Measurements from ENCODE around the gene C19orf33. TPM values are rescaled to one million over a fixed set of nuclear protein-coding genes. Genes with fewer than 3 reads are reported as not detected.

Gene C19orf33
- polyA plus RNA-seq, 1 donor (not counting 4 experiments of a cell fraction or from before 2014, with no cell fraction given) = 366 TPM

GRCh38 chr19:38267761-38268483 lies 36.1 kb upstream of the C19orf33 start:
- Histone ChIP-seq H3K9me3 (ENCODE audit: control insufficient read depth, low read depth, low read length) (no peaks in the 10 kb centered on the region), H3K79me2 (ENCODE audit: control insufficient read depth, insufficient read depth, low read length) (peaks cover 85% of the 10 kb centered on the region), H3K4me1 (ENCODE audit: control insufficient read depth, extremely low read depth, insufficient read depth, low read length) (peaks cover 43% of the 10 kb centered on the region), H3K9me1 (ENCODE audit: control insufficient read depth, extremely low read depth, insufficient read depth, low read length) (peaks cover 8% of the 10 kb centered on the region), H3K4me3 (ENCODE audit: control insufficient read depth in 2 of 3, extremely low read depth in 1 of 3, insufficient read depth in 2 of 3, low read depth in 1 of 3, low read length in 3 of 3) (peak overlapping the region; percentile 90 to 99 (median 96)), H4K20me1 (ENCODE audit: control insufficient read depth, extremely low read depth, insufficient read depth, low read length) (peaks cover 35% of the 10 kb centered on the region), H3K27ac (ENCODE audit: control insufficient read depth, insufficient read depth, low read length) (peak overlapping the region; percentile 95), H3K4me2 (ENCODE audit: control insufficient read depth, extremely low read depth, insufficient read depth, low read depth, low read length) (peak overlapping the region; percentile 99), H2AFZ (ENCODE audit: control insufficient read depth, low read length) (no peak overlapping the region), H3K27me3 (ENCODE audit: control insufficient read depth, extremely low read depth, insufficient read depth, low read length) (no peaks in the 10 kb centered on the region), H3K9ac (ENCODE audit: control insufficient read depth, extremely low read depth, insufficient read depth, low read length) (peak overlapping the region; percentile 93), H3K36me3 (ENCODE audit: control insufficient read depth in 2 of 2, extremely low read depth in 1 of 2, insufficient read depth in 2 of 2, low read length in 2 of 2) (peaks cover 3 to 15% of the 10 kb centered on the region in 2 experiments)
- DNase-seq (ENCODE audit: low read depth, low spot score) (no peak), FAIRE-seq (peak; percentile 39)
- dilution Hi-C loops (cut with MboI; ENCODE audit: extremely low pct_ligation_motif_present, low sequenced_read_pairs) = no loop called here
- no peak for TF ChIP-seq EZH2 (IDR thresholded peaks at IDR 0.05; ENCODE audit: low read length)
- TF ChIP-seq CTCF (optimal IDR thresholded peaks at IDR 0.05 in 1 of 3, IDR thresholded peaks at IDR 0.05 in 1 of 3, conservative IDR thresholded peaks at IDR 0.05 in 1 of 3; ENCODE audit: extremely low read depth in 1 of 3, insufficient read depth in 2 of 3, low read length in 3 of 3) = no peak

- Histone ChIP-seq H4K20me1 (ENCODE audit: control insufficient read depth, extremely low read depth, insufficient read depth, low read length) (peaks cover 40% of the 10 kb centered on the region), H3K36me3 (ENCODE audit: control insufficient read depth in 2 of 2, extremely low read depth in 1 of 2, insufficient read depth in 2 of 2, low read length in 2 of 2) (peaks cover 7 to 21% of the 10 kb centered on the region in 2 experiments), H3K27me3 (ENCODE audit: control insufficient read depth, extremely low read depth, insufficient read depth, low read length) (no peaks in the 10 kb centered on the region), H3K4me2 (ENCODE audit: control insufficient read depth, extremely low read depth, insufficient read depth, low read depth, low read length) (peak overlapping the region; percentile 99), H3K4me3 (ENCODE audit: control insufficient read depth in 2 of 3, extremely low read depth in 1 of 3, insufficient read depth in 2 of 3, low read depth in 1 of 3, low read length in 3 of 3) (peak overlapping the region; percentile 90 to 99 (median 96)), H3K9me1 (ENCODE audit: control insufficient read depth, extremely low read depth, insufficient read depth, low read length) (peaks cover 8% of the 10 kb centered on the region), H2AFZ (ENCODE audit: control insufficient read depth, low read length) (no peak overlapping the region), H3K4me1 (ENCODE audit: control insufficient read depth, extremely low read depth, insufficient read depth, low read length) (peaks cover 38% of the 10 kb centered on the region), H3K27ac (ENCODE audit: control insufficient read depth, insufficient read depth, low read length) (peak overlapping the region; percentile 95), H3K9me3 (ENCODE audit: control insufficient read depth, low read depth, low read length) (no peaks in the 10 kb centered on the region), H3K79me2 (ENCODE audit: control insufficient read depth, insufficient read depth, low read length) (peaks cover 91% of the 10 kb centered on the region), H3K9ac (ENCODE audit: control insufficient read depth, extremely low read depth, insufficient read depth, low read length) (peak overlapping the region; percentile 93)
- dilution Hi-C loops (cut with MboI; ENCODE audit: extremely low pct_ligation_motif_present, low sequenced_read_pairs) = no loop called here
- FAIRE-seq = peak; percentile 41
- no peak for DNase-seq (ENCODE audit: low read depth, low spot score)
- no peak for TF ChIP-seq CTCF (optimal IDR thresholded peaks at IDR 0.05 in 1 of 3, IDR thresholded peaks at IDR 0.05 in 1 of 3, conservative IDR thresholded peaks at IDR 0.05 in 1 of 3; ENCODE audit: extremely low read depth in 1 of 3, insufficient read depth in 2 of 3, low read length in 3 of 3)
- no peak for TF ChIP-seq EZH2 (IDR thresholded peaks at IDR 0.05; ENCODE audit: low read length)
These were observed 35.5 kb upstream of the C19orf33 start for GRCh38 chr19:38268539-38268938.

Measured in keratinocyte (primary cell).